HG03039 (cell line): ENCODE measurements around the gene ZNF792.
"Not testable (repeated sequence)": the region's sequence is repeated elsewhere in the genome, so short reads cannot be mapped to it uniquely, and the experiment has no call there.

Source experiments
- ATAC-seq: cut with Tn5 transposase; IDR thresholded peaks from one replicate; pipeline ENCODE4 v1.9.1; 2021; ENCODE audit warnings: mild to moderate bottlenecking, moderate library complexity; ENCODE audit not compliant: unreplicated experiment

ZNF792 gene

DNA sequence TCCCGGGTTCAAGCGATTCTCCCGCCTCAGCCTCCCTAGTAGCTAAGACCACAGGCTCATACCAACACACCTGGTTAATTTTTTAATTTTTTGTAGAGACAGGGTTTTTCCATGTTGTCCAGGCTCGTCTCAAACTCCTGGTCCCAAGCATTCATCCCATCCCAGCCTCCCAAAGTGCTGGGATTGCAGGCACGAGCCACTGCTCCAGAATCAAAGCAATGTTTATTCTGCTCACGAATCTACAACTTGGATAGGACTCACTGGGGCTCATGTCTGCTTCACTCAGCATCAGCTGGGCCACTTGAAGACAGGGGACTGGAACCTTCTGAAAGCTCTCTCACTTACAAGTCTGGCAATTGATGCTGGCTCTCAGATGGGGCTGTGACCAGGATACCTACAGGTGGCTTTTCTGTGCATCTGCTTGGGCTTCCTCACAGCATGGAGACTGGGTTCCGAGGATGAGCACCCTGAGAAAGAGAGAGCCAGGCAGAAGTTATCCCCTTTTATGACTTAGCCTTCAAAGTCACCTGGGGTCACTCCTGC lies 8.2 kb upstream of the ZNF792 start:
- ATAC-seq = no peak

DNA sequence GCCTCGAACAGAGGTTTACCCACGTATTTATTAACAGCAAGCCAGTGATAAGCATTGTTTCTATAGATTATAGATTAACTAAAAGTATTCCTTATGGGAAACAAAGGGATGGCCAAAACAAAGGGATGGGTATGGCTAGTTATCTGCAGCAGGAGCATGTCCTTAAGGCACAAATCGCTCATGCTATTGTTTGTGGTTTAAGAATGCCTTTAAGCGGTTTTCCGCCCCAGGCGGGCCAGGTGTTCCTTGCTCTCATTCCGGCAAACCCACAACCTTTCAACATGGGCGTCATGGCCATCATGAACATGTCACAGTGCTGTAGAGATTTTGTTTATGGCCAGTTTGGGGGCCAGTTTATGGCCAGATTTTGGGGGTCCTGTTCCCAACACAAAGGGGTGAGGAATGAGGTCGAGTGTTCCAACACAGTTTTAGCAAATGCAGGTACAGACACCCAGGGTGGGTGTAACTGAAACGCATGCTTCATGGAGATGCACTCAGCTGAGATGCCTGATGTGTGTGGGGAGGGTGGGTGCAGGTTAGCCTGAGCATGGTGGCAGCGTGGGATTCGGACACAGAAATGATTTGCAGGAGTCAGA lies 6.3 kb upstream of the ZNF792 start:
- not testable (repeated sequence) for ATAC-seq

DNA sequence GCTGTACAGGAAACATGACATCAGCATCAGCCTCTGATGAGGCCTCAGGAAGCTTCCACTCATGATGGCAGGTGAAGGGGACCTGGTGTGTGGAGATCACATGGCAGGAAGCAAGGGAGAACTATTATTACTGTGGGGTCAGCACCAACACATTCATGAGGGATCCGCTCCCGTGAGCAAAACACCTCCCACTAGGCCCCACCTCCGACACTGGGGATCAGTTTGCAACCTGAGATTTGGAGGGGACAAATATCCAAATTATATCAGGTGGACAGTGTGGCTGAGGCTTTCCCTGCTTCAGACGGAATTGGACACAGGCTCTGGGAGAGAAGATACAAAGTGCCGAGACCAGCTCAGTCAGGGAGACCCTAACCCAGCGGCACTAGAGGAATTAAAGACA lies 5.7 kb upstream of the ZNF792 start:
- no peak for ATAC-seq

DNA sequence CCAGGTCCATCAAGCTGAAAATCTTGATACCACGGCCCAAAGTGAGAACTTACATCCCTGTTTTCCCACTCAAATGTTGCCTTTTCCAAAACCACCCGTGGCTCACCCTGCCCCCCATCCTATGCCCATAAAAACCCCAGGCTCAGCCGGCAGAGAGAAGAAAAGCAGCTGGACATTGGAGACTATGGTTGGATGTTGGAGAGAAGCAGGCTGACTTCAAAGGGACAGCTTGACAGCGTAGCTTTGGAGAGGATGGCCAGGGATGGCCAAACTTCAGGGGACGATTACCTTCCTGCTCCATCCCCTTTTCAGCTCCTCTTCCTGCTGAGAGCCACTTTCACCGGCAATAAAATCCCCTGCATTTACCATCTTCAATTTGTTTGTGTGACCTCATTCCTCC lies 3.5 kb upstream of the ZNF792 start:
- ATAC-seq = no peak

GRCh38 chr19:34965505-34965904 lies 1.5 kb upstream of the ZNF792 start:
- not testable (repeated sequence) for ATAC-seq

DNA sequence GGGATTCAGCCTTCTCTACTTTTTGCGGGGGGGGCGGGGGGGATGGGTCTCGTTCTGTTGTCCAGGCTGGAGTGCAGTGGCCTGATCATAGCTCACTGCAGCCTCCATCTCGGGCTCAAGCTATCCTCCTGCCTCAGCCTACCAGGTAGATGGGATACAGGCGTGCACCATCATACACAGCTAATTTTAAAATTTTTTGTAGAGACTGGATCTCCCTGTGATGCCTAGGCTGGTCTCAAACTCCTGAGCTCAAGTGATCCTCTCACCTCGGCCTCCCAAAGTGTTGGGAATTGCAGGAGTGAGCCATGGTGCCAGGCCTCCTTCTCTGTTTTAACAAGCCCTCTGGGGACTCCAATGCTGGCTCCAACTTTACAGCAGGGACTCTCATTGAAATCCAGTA lies 569 bp upstream of the ZNF792 start:
- ATAC-seq = no peak

GRCh38 chr19:34962687-34963572 lies 1.1 kb downstream of the ZNF792 start:
- no peak for ATAC-seq

- ATAC-seq = no peak
Measured at GRCh38 chr19:34961775-34962686, 2.0 kb downstream of the ZNF792 start.

GRCh38 chr19:34960940-34961679 lies 2.9 kb downstream of the ZNF792 start:
- ATAC-seq = no peak

DNA sequence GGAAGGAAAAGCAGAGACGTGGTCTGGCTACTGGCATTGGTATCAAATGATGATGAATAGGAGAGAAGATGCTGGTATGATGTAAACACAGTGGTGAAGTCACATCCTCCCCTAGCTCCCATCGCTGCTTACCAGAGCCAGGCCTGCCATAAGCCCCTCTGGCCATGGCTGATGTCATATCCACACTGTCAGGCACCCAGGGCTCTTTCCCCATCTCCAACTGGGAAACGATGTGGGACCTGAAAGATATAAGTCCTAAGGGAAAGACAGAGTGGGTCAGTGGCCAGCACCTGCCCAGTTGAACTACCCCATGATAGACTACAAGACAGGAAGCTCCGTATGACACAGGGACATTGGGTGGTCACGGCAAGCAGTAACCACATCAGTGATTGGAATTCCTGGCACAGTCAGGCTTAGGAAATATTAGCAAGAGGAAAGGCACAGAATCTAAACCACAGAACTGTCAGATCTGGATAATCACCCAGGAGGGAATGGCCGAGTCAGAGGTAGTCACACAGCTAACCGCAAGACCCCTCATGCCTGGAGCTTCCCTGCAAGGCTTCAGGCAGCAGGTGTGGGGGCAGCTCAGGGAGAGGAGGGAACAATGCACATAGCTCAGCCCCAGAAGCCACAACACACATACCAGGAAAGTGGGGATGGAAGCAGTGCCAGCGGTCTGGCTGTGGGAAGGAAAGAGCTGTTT lies 3.8 kb downstream of the ZNF792 start:
- no peak for ATAC-seq

DNA sequence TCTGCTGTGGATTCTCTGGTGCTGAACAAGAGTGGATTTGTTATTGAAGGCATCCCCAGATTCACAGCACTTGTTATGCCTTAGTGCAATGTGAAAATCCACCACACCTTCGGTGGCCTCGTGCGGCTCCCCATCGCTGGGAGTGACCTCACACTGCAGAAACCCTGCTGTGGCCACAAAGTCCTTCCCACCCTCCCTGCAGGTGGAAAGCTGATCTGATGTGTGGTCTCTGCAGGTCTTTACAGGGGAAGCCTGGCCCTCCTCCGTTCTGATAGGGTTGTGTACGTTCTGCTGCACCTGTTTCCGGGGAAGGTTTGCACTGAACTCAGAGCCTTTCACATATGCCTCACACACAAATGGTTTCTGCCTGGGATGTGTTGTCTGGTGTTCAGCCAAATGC lies 5.0 kb downstream of the ZNF792 start:
- ATAC-seq = no peak

- ATAC-seq = no peak
Measured at GRCh38 chr19:34957830-34958751, 5.9 kb downstream of the ZNF792 start.

DNA sequence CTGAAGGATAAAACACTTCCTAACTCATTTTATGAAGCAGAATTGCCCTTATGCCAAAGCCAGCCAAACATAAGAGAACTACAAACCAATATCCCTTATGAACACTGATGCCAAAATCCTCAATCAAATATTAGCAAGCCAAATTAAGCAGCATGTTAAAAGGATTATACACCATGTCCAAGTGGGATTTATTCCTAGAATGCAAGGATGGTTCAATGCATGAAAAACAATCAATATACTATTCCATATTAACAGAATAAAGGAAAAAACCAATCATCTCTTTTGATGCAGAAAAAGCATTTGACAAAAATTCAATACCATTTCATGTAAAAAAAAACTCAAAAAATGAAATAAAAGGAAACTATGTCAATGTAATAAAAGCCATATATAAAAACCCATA lies 10.9 kb downstream of the ZNF792 start:
- ATAC-seq = no peak

DNA sequence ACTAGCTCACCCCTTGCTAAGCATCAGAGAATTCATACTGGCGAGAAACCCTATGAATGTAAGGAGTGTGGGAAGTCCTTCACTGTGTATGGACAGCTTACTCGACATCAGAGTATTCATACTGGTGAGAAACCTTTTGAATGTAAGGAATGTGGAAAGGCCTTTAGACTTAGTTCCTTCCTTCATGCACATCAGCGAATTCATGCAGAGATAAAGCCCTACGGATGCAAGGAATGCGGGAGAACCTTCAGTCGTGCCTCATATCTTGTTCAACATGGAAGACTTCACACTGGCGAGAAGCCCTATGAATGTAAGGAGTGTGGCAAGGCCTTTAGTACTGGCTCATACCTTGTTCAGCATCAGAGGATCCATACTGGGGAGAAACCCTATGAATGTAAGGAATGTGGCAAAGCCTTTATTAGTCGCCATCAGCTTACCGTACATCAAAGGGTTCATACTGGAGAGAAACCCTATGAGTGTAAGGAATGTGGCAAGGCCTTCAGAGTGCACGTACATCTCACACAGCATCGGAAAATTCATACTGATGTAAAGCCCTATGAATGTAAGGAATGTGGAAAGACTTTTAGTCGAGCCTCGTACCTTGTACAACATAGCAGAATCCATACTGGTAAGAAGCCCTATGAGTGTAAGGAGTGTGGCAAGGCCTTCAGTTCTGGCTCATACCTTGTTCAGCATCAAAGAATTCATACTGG lies 20.0 kb downstream of the ZNF792 start:
- ATAC-seq = no peak

DNA sequence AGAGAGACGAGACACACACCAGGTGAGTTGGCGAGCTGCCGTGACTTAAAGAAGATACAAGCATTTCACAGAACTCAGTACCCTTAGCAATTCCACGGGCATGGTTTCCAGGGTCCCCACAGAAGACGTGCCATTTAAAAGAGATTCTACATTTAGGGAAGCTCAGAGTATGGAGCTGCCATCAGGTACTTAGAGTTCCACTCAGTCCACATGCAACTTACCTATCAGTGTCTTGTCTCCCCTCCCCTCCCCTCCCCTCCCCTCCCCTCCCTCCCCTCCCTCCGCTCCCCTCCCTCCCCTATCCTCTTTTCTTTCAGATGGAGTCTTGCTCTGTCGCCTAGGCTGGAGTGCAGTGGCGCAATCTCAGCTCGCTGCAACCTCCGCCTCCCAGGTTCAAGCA lies 25.1 kb downstream of the ZNF792 start:
- no peak for ATAC-seq

DNA sequence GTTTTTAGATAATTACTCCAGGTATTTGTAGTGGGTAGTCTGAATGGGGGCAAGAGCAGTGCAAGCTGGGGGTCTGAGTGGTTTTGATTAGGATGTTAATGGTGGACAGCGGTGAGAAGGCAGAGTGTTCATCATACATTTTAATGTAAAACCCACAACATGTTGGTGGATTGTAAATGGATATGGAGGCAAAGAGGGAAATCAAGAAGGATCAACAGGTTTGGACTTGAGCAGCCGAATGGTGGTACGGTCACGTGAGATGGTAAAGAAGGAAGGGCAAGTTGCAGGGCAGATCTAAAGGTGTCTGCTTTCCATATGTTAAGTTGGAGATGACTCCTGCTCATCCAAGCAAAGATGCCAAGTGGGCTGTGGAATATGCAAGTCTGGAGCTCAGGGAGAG lies 27.8 kb downstream of the ZNF792 start:
- no peak for ATAC-seq

DNA sequence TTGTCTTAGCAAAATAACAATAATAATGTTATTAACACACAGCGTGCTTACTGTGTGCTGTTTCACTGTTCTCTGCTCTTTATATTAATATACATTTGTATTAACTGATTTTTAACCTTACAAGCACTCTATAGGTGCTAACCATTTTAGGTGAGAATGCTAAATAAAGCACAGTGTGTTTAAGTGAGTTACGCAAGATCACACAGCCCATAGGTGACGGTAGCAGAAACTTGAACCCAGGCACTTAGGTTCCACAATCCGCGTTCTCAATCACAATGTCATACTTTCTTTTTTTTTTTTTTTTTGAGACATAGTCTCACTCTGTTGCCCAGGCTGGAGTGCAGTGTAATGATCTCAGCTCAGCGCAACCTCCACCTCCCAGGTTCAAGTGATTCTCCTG lies 31.5 kb downstream of the ZNF792 start:
- ATAC-seq = no peak

DNA sequence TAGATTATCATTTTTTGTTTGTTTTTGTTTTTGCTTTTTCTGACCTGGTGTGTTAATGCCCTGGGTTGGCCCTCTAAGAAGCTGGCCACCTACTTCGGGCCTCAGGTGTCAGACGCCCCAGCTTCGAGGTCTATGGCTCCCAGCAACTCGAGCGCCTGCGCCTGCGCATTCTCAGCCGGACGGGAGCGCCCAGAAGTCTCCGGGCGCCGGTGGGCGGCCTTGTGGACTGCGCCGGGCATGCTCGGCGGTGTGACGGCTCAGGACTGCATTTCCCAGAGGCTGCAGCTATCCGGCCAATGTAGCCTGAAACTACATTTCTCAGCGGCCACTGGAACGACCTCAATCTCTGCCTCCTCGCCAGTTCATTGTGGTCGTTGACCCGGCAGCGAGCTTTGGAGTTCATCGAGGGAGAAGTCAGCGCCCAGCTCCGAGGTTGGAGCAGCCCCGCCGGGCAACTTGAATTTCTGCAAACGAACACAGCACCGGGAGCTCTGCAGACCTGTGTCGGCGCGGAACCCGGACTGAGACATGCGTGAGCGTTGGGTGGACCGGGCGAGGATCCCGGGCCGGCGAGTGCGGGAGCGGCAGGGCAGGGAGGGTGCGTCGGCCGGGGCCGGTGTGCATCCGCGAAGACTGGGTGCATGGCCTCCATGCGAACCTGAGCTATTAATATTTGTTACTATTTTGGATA lies 37.2 kb downstream of the ZNF792 start, which contains the start of gene ZNF30:
Gene ZNF30, plus strand, starts transcription at position 219 of the 691 bp plus-strand sequence. CDS start 3,045 bp downstream, outside the sequence.
- ATAC-seq = peak; percentile 90
